GM19452 (cell line): ENCODE data around the gene F2.
"Not testable (repeated sequence)": the region's sequence is repeated elsewhere in the genome, so short reads cannot be mapped to it uniquely, and the experiment has no call there.

Source experiments
- ATAC-seq: cut with Tn5 transposase; IDR thresholded peaks from one replicate; pipeline ENCODE4 v1.9.1; 2021; ENCODE audit not compliant: unreplicated experiment

Gene F2

DNA sequence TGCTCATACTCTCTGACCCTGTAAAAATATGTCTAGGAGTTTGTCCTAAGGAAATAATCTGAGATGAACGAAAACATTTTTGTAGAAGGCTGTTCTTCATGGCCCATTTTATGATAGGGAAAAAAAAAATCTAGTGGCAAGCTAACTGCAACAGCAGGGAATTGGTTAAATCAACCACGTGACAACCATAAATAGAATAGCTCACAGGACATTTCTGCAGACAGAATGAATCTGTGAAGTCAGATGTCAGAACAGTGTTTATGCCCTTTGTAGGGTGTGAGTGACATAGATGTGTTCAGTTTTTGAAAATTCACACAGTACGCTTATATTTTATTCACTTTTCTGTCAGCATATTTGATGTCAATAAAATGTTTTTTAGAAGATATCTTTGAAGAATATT, 34.6 kb upstream of the F2 start:
- ATAC-seq = no peak

DNA sequence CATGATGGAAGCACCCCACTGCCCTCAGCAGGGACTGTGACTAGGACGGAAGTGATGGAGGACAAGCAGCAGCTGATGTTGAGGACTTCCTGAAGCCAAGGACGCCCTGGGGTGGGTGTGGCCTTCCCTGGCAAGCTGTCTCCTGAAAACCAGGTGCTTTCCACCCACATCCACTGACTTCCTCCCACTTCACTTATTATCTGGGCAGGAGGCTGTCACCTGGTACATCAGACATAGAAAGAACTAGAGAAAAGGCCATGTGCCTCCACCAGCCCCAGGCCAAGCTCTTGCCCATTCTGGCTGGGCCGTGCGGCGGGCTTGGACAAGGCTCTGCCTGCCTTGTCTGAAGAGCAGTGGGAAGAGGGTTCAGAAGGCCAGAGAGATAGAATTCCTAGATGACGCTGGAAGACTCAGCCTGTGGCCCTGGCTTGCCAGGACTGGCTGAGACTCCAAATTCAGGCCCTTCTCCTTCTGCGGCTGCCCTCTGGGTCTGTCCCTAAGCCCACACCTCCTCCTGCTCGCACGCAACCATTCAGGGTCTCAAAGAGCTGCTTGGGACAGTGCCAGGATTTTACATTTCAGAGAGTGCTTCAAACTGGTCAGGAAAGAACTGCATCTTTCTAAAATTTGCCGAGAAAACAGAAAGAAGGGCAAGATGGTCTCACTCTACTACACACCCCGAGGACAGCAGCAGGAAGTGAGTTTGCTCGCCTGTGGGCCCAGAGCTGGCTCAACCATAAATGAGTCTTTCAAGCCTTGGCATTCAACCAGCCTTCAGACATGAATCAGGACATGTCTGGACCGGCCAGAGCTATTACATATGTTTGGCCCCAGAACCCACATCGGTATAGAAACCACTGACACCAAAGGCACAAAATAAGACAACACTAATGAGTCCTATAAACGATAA, 31.9 kb upstream of the F2 start:
- ATAC-seq = no peak

DNA sequence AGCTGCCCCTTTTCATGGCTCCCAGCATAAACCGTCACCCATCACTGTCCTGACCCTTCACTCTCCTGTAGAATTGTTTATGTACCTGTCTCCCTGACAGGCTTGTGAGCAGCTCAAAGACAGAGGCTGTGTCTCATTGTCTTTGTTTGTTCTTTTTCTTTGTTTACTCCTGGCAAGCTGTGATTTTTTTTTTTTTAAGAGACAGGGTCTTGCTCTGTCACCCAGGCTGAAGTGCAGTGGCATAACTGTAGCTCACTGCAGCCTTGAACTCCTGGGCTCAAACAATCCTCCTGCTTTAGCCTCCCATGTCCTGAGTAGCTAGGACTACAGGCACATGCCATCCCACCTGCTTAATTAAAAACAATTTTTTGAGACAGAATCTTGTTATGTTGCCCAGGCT, 28.3 kb upstream of the F2 start:
- ATAC-seq = no peak

DNA sequence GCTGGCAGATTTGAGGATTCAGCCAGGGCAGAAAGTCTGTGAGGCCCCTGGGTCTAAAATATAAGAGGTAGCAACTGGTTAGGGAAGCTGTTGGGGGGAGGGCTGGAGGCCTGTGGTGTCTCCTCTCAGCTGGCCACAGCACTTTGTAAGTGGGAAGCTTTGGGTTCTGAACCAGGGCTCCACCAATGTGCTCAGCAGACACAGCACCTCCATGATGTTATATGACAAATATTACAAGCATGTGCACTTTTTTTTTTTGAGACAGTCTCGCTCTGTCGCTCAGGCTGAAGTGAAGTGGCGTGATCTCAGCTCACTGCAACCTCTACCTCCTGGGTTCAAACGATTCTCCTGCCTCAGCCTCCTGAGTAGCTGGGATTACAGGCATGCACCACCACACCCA, 26.6 kb upstream of the F2 start:
- no peak for ATAC-seq

DNA sequence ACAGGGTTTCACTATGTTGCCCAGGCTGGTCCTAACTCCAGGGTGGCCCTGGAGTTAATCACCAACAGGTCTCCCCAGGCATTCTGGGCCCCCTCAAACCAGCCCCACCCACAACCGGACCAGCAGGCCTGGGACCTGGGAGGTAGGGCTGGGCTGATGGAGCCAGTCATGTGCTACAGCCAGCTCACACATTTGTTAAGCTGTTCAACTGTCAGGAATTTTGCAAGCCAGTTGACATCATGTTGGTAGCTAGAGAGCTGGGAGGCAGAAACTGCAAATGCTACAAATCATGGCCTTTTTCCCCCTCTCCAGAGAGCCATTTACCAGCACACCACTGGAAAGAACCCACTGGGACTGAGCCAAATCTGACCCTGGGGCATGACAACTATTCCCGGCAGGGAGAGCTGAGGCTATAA, 25.4 kb upstream of the F2 start:
- ATAC-seq = no peak

DNA sequence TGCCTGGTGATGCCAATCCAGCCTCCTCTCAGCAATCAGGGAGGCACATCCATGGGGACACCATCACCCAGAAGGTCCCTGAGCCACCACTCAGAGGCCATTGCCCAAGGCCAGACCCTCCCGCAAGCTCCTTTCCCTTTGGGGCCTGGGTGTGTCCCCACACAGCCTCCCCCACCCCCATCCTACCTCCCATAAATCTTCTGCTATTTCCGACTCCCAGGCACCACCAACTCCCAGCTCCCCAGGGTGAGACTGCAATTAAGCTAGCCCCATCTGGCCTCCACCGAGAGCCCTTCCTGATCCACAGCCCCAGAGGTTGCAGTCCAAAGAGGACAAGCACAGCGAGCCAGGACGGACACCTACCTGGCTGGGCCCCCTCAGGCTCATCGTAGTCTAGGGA, 24.9 kb upstream of the F2 start:
- ATAC-seq = no peak

DNA sequence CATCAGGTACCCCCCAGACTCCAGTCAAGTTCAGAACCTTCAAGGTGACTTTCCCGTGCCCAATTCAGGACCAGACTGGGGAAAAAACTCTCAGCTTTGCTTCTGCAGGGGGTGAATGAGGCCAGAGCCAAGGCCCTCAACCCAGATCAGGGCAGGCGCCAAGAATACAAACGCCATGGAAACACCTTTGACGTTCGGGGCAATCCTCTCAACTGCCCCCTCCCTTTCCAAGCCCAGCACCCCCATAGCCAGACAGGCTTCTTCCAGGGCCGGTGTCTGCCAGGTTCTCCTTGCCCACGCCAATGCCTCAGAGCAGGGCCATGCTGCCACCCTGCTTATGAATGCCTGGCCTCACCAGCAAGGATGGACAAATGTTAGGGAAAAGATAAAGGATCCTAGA, 24.4 kb upstream of the F2 start:
- ATAC-seq = no peak

DNA sequence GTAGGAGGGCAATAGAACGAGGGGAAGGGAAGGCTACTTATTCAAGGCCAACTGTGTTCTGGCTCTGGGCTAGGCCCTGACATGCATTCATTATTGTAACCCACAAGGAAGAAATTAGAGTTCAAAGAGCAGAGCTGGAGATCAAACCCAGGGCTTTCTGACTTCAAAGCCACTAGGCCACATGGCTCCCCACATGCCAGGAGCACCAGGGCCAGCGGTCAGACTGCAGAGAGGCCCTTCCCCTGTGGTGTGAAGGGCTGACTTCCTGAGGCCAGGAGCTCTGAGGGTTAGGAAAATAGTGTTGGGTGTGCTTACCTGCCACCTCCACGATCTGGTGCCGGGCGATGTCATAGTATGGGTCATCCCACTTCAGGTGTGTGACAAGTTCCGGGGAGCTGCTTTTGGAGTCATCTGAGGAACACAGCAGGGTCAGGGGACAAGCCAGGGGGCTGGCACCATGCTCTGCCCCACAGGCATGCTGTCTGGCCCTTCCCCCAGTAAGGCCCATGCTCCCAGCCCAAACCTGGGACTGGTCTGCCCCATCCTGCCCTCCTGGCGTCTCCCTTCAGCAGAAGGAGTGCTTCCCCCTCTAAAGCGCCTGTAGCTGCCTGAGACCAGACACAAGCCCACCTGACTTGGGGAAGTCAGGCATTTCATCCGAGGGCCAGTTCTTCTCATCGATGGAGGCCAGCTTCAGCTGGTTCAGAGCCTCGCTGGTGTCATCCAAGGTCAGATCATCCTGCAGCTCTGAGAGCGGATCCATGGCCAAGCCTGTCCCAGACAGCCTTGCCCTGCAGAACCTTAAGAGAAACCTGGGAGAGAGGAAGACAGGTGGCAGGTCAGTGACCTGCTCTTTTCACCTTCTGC, 23.4 kb upstream of the F2 start:
- ATAC-seq = no peak

DNA sequence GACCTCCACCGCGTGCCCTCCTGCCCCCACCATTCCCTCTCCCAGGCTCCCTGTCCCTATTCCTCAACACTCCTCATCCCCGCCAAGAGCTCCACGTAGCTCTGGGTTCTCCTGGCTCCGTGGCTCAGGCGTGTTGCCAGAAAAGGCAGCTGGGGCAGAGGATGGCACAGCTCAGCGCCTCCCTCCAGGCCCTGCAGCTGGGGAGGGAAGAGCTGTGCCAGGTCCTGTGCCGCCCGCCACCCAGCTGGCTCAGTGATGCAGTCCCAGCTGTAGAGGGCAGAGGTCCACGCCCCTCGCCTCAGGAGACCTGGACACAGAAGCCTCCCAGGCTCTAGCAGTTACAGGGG, 22.8 kb upstream of the F2 start:
- no peak for ATAC-seq

DNA sequence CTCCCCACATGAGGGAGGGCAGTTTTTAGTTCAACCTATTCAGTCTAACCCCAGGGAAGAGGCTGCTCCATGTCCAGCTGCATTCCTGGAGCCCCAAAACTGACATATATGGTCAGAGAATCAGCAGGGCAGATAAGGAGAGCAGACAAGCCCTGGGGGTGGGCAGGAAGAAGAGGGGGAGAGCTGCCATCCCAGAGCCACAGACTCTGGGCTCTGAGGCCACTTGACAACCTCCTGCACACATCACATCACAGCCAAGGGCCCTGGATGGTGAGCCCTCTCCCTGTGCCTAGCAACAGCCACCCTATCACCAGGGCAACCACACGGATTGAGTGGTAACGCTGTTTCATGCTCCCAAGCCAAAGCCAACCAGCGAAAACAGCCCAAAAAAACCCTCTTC, 21.7 kb upstream of the F2 start:
- no peak for ATAC-seq

DNA sequence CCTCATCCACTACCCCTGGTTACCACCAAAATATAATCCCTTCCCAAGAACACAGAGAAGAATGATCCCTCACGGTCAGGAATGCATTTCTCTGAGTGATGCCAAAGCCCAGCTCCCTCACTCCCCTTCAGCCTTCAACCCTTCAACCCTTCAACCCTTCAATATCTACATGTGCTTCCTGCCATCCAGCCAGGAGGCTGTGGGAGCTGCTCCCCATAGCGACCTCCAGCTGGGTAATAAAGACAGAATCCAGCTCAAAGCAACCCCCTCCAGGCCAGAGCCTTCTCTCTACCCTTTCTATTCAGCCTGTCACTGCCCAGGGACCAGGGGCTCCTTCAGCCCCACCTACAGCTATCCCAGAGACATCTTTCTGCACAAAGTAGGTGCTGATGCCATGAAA, 21.3 kb upstream of the F2 start:
- no peak for ATAC-seq

DNA sequence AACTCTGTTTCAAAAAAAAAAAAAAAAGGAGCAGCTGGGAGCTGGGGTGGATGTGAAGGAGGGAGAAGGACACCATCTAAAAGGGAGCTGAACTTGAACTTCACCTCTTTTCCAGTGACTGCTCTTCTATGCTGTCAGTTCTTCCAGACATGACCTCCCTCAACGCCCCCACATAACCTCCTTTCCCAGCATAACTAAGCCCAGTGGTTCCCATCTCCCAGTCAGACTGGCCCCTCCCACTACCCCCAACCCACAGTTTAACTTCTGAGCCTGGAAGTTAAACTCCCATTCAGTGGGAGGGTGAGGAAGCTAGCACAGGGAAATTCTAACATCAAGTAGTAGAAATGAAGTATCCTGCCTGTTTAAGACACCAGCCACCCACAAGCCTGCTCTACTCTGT, 20.4 kb upstream of the F2 start:
- ATAC-seq = no peak

DNA sequence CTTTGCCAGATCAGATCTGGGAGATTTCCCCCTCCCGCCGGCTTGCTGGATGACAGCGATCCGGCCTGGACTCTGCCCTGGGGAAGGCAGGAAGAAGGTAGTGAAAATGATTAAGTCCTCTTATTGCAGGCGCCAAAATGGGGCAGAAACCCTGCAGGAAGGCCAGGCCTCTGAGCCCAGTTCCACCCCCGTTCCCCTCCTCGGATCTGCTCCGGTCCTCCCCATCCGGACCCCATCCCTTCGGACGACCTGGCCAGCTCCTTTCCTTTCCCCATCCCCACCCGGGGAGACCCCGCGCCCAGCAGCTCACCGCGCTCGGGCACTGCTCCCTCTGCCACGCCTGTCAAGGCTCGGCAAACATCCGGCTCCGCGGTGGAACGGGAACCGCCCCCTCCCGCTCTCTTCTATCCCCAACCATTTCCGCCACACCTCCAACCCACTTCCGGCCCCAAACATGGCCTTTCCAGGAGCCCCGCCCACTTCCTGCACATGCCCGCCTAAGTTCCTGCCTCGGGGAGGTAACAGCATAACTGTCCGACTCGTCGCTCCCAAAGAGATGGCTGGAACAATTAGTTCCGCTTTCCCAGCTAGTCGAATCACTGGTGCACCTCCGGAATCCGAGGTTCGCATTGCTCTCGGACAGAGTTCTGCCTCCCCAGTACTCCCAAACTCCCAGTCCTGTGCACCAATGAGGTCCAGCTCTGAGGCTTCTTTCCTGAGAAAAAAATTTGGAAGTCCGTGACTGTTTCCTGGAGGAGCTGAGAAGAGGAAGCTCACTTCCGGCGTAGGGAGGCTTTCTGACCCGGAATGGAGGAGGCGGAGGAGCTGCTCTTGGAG, 18.6 kb upstream of the F2 start, which contains the start of the genes ARHGAP1 and ZNF408:
TSS of gene ARHGAP1 (minus strand) at position 379 of the 837 bp plus-strand sequence. CDS start 4,512 bp downstream, outside the sequence.
TSS of gene ZNF408 (plus strand) at position 791 of the 837 bp plus-strand sequence. CDS start at position 808, 17 bp downstream.
- ATAC-seq = peak; percentile 93

DNA sequence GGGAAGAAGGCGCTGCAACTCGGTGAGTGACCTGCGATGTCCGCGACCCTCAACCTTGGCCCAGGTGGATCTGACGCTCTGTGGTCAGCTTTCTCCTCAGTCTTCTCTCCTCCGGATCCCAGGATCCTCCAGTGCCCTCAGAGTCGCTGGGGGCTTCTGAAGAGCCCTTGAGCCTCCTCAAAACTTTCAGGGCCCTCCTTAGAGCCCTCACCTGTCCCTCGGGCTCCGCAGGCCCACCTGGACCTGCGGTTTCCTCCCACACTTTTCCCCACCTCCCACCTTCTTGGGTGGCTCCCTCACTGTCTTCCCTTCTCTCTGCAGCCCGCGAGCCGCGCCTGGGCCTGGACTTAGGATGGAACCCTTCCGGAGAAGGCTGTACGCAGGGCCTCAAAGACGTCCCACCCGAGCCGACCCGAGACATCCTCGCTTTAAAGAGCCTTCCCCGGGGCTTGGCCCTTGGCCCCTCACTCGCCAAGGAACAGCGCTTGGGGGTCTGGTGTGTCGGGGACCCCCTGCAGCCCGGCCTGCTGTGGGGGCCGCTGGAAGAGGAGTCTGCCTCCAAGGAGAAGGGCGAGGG, 17.8 kb upstream of the F2 start:
- no peak for ATAC-seq

DNA sequence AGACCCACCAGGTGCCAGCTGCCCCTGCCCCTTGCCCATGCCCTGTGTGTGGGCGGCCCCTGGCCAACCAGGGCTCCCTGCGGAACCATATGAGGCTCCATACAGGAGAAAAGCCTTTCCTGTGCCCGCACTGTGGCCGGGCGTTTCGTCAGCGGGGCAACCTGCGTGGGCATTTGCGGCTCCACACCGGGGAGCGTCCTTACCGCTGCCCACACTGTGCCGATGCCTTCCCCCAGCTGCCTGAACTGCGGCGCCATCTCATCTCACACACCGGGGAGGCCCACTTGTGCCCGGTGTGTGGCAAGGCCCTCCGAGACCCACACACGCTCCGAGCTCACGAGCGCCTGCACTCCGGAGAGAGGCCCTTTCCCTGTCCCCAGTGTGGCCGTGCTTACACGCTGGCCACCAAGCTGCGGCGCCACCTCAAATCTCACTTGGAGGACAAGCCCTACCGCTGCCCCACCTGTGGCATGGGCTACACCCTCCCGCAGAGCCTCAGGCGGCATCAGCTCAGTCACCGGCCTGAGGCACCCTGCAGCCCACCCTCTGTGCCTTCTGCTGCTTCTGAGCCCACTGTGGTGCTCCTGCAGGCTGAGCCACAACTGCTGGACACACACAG, 13.8 kb upstream of the F2 start:
- ATAC-seq = no peak

DNA sequence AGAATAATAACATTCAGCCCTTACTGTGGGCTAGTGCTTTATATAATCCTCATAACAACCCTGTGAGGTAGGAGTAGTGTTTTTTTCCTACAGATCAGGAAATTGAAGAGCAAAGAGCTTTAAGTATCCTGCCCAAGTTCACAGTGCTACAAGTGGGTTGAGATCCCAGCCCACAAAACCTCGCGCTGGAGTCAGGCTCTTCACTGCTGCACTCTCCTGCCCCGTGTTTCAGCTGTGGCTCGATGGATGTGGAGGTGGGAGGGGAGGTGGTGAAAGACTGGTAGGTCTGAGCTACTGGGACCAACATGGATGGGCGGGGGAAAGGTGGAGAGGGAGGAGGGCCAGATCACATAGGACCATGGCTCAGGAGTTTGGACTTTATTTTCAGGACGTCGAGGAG, 12.1 kb upstream of the F2 start:
- ATAC-seq = no peak

DNA sequence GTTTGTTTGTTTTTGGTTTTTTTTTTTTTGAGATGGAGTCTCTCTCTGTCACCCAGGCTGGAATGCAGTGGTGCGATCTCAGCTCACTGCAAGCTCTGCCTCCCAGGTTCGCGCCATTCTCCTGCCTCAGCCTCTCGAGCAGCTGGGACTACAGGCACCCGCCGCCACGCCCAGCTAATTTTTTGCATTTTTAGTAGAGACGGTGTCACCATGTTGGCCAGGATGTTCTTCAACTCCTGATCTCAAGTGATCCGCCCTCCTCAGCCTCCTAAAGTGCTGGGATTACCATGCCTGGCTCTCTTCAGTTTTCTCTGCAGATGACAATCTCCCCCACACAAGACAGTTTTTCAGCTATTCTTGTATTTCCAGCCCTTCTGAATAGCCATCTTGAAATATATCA, 9.7 kb upstream of the F2 start:
- not testable (repeated sequence) for ATAC-seq

DNA sequence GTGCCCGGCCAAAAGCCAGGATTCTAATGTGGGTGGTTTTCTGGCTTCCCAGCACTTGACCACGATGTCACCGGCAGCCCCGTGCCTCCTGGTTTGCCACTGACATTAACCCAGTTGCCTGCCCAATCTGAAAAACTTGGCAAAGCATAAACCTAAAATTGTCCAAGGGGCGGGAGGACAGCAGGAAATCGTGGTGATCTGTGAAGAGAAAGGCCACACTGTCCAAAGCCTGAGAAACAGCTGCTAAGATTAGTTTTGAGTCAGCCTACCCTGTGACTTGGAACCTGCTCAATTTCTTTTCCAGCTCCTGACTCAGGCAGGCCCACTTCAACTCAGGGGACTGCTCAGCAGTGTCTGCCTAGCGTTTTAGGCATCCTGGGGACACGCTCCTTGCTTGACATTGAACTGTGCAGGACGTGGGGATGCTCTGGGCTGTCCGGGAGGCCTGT, 8.2 kb upstream of the F2 start:
- no peak for ATAC-seq

DNA sequence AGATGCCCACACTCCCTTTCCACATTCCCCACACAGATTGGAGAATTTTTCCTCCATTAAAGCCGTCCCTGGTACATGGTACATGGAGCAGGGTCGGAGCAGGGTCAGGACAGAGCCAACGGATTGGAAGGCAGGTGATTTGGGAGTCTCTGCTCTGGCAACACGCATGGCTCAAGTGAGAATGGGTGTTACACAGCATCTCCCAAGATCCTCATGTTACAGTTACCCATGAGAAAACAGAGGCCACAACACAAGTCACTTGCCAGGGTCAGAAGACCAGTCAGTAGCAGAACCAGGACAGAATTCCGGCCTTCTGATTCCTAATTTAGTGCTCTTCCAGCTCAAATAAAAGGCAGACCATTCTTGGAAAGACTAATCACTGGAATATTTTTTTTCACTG, 7.7 kb upstream of the F2 start:
- ATAC-seq = no peak

DNA sequence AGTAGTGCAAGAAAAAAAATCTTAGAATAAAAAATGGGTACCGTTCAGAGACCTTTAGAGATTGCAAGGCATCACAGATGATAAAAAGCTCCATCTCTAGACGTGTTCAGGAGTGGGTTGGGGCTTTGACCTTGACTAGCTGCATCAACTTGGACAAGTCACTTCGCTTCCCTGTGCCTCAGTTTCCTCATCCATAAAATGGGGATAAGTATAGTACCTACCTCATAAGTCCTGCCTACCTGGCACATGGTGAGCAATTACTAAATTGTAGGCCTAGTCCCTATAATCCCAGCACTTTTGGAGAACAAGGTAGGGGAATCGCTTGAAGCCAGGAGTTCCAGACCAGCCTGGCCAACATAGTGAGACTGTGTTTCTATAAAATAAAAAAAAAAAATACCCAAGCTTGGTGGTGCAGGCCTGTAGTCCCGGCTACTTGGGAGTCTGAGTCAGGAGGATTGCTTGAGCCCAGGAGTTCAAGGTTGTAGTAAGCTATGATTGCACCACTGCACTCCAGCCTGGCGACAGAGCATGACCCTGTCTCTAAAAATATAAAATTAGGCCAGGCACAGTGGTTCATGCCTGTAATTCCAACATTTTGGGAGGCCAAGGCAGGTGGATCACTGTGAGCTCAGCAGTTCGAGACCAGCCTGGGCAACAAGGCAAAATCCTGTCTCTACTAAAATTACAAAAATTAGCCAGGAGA, 6.0 kb upstream of the F2 start:
- no peak for ATAC-seq
